ENCODE results near the gene IRF5. TPM values are rescaled to one million over a fixed set of nuclear protein-coding genes. Genes with fewer than 3 reads are reported as not detected.

Gene IRF5
- polyA plus RNA-seq, 1 donor (not counting 4 experiments of a cell fraction or from before 2014, with no cell fraction given) = 0.88 TPM

DNA sequence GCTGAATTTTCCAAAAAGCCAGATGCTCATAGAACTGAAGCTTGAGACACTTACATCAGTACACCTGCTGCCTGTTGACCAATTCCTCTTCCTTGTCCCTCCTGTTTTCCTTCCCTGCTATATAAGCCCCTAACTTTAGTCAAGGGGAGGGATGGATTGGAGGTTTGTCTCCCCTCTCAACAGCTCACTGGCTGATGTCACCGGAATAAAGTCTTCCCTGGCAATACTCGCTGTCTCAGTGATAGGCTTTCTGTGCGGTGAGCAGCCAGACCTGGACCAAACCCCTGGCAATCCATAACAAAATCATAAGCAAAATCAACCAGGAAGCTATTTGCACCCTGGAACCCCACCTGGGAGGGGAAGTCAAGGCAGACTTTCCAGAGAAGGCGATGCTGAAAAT, 929 bp upstream of the IRF5 start:
- H3K9me3 ChIP-seq (ENCODE audit: control insufficient read depth, low read depth, low read length) = no peaks in the 10 kb centered on the region
- H3K4me1 ChIP-seq (ENCODE audit: control insufficient read depth, extremely low read depth, insufficient read depth, low read length) = no peaks in the 10 kb centered on the region
- H3K36me3 ChIP-seq (ENCODE audit: control insufficient read depth in 2 of 2, extremely low read depth in 1 of 2, insufficient read depth in 2 of 2, low read length in 2 of 2) = no peaks in the 10 kb centered on the region
- dilution Hi-C loops (cut with MboI; ENCODE audit: extremely low pct_ligation_motif_present, low sequenced_read_pairs) = no loop called here
- H3K9ac ChIP-seq (ENCODE audit: control insufficient read depth, extremely low read depth, insufficient read depth, low read length) = no peak overlapping the region
- no peaks in the 10 kb centered on the region for H4K20me1 ChIP-seq (ENCODE audit: control insufficient read depth, extremely low read depth, insufficient read depth, low read length)
- H2AFZ ChIP-seq (ENCODE audit: control insufficient read depth, low read length) = no peak overlapping the region
- TF ChIP-seq EZH2 (IDR thresholded peaks at IDR 0.05; ENCODE audit: low read length) = no peak
- TF ChIP-seq, protein P1, sequence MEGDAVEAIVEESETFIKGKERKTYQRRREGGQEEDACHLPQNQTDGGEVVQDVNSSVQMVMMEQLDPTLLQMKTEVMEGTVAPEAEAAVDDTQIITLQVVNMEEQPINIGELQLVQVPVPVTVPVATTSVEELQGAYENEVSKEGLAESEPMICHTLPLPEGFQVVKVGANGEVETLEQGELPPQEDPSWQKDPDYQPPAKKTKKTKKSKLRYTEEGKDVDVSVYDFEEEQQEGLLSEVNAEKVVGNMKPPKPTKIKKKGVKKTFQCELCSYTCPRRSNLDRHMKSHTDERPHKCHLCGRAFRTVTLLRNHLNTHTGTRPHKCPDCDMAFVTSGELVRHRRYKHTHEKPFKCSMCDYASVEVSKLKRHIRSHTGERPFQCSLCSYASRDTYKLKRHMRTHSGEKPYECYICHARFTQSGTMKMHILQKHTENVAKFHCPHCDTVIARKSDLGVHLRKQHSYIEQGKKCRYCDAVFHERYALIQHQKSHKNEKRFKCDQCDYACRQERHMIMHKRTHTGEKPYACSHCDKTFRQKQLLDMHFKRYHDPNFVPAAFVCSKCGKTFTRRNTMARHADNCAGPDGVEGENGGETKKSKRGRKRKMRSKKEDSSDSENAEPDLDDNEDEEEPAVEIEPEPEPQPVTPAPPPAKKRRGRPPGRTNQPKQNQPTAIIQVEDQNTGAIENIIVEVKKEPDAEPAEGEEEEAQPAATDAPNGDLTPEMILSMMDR (optimal IDR thresholded peaks at IDR 0.05 in 1 of 3, IDR thresholded peaks at IDR 0.05 in 1 of 3, conservative IDR thresholded peaks at IDR 0.05 in 1 of 3; ENCODE audit: extremely low read depth in 1 of 3, insufficient read depth in 2 of 3, low read length in 3 of 3) = no peak
- no peak overlapping the region for H3K4me3 ChIP-seq (ENCODE audit: control insufficient read depth in 2 of 3, extremely low read depth in 1 of 3, insufficient read depth in 2 of 3, low read depth in 1 of 3, low read length in 3 of 3)
- no peak overlapping the region for H3K27ac ChIP-seq (ENCODE audit: control insufficient read depth, insufficient read depth, low read length)
- FAIRE-seq = no peak
- H3K4me2 ChIP-seq (ENCODE audit: control insufficient read depth, extremely low read depth, insufficient read depth, low read depth, low read length) = no peak overlapping the region
- no peak for DNase-seq (ENCODE audit: low read depth, low spot score)
- H3K9me1 ChIP-seq (ENCODE audit: control insufficient read depth, extremely low read depth, insufficient read depth, low read length) = no peaks in the 10 kb centered on the region
- H3K27me3 ChIP-seq (ENCODE audit: control insufficient read depth, extremely low read depth, insufficient read depth, low read length) = peaks cover 38% of the 10 kb centered on the region
- no peaks in the 10 kb centered on the region for H3K79me2 ChIP-seq (ENCODE audit: control insufficient read depth, insufficient read depth, low read length)

DNA sequence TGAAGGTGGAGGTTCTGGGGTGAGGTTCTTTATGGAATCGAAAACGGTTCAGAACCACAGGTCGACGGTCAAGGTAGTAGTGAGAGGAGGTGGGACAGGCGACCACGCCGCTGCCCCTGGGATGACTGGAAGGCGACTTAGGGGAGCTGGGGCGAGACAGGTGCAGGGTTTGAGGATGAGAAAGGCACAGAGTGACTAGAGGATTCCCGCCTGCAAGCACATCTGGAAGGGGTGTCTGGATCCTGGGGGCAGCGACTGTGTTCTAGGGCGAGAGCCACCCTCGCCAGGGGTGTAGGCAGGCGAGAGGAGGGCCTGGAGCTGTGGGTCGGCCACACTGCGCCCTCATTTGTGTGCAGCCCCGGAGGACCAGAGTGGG, 468 bp upstream of the IRF5 start:
- no peaks in the 10 kb centered on the region for H4K20me1 ChIP-seq (ENCODE audit: control insufficient read depth, extremely low read depth, insufficient read depth, low read length)
- FAIRE-seq = no peak
- H3K4me1 ChIP-seq (ENCODE audit: control insufficient read depth, extremely low read depth, insufficient read depth, low read length) = no peaks in the 10 kb centered on the region
- H3K27ac ChIP-seq (ENCODE audit: control insufficient read depth, insufficient read depth, low read length) = no peak overlapping the region
- no peaks in the 10 kb centered on the region for H3K36me3 ChIP-seq (ENCODE audit: control insufficient read depth in 2 of 2, extremely low read depth in 1 of 2, insufficient read depth in 2 of 2, low read length in 2 of 2)
- peak overlapping the region in 1 of 3 experiments; percentile 27 for H3K4me3 ChIP-seq (ENCODE audit: control insufficient read depth in 2 of 3, extremely low read depth in 1 of 3, insufficient read depth in 2 of 3, low read depth in 1 of 3, low read length in 3 of 3)
- DNase-seq (ENCODE audit: low read depth, low spot score) = no peak
- no peak overlapping the region for H3K9ac ChIP-seq (ENCODE audit: control insufficient read depth, extremely low read depth, insufficient read depth, low read length)
- peak overlapping the region; percentile 88 for H3K4me2 ChIP-seq (ENCODE audit: control insufficient read depth, extremely low read depth, insufficient read depth, low read depth, low read length)
- H3K79me2 ChIP-seq (ENCODE audit: control insufficient read depth, insufficient read depth, low read length) = no peaks in the 10 kb centered on the region
- peaks cover 38% of the 10 kb centered on the region for H3K27me3 ChIP-seq (ENCODE audit: control insufficient read depth, extremely low read depth, insufficient read depth, low read length)
- dilution Hi-C loops (cut with MboI; ENCODE audit: extremely low pct_ligation_motif_present, low sequenced_read_pairs) = no loop called here
- no peak for TF ChIP-seq EZH2 (IDR thresholded peaks at IDR 0.05; ENCODE audit: low read length)
- TF ChIP-seq, protein P1 (optimal IDR thresholded peaks at IDR 0.05 in 1 of 3, IDR thresholded peaks at IDR 0.05 in 1 of 3, conservative IDR thresholded peaks at IDR 0.05 in 1 of 3; ENCODE audit: extremely low read depth in 1 of 3, insufficient read depth in 2 of 3, low read length in 3 of 3) = no peak
- H2AFZ ChIP-seq (ENCODE audit: control insufficient read depth, low read length) = peak overlapping the region; percentile 84
- no peaks in the 10 kb centered on the region for H3K9me3 ChIP-seq (ENCODE audit: control insufficient read depth, low read depth, low read length)
- H3K9me1 ChIP-seq (ENCODE audit: control insufficient read depth, extremely low read depth, insufficient read depth, low read length) = no peaks in the 10 kb centered on the region
